GM12872 (cell line): ENCODE results near the gene PAFAH1B1.
A peak's percentile ranks its signal among the peaks of the same experiment; 100 is the strongest.

Source experiments
- CTCF ChIP-seq: IDR thresholded peaks from 3 replicates; pipeline ENCODE4 v1.5.1; 2011; ENCODE audit warnings: low read depth, mild to moderate bottlenecking, low read length, moderate library complexity; ENCODE audit not compliant: insufficient read depth

PAFAH1B1 gene

DNA sequence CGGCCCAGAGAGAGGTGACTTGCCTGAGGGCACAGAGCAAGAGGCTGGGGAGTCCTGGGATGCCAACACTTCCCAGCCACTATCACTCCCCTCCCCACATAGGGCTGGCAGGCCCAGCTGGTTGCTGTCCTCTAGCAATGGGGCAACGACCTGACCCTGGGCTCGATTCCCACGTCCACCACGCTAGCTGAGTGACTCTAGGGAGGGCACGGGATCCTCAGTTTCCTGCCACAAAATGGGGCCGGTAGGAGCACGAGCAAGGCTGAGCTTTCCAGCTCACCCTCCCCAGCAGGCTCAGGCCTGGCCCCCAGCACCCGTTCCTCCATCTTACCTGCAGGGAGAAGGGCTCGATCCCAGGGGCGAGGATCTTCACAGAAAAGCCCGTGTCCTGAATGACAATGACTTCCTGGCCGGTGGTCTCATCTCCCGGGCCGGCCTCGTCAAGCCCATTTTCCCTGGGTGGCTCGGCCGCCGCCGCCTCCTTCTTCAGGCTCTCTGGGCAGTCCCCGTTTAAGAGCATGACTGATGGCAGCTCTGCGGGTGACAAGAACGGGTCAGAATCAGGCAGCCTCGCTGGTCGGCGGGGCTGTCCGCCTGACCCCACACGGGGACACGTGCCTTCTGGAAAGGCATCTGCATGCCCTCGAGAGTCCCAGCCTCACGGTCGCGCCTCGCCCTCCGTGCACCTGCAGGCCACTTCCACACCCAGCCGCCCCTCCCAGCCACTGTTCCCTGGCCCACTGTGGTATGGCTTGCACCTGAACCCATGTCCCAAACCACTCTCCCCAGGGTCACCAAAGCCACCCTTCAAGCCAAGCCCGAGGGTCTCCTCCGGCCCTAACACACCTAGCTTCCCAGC, 110.8 kb downstream of the PAFAH1B1 start:
- TF ChIP-seq CTCF, result no peak

- TF ChIP-seq CTCF, result no peak
Observed at GRCh38 chr17:2704890-2705248, 111.4 kb downstream of the PAFAH1B1 start.

GRCh38 chr17:2705263-2705662, 111.8 kb downstream of the PAFAH1B1 start:
- TF ChIP-seq CTCF, result no peak

- no peak for TF ChIP-seq CTCF
Observed at GRCh38 chr17:2705888-2706795, 112.7 kb downstream of the PAFAH1B1 start.

- TF ChIP-seq CTCF, result no peak
Observed at GRCh38 chr17:2706911-2707510, 113.6 kb downstream of the PAFAH1B1 start.

DNA sequence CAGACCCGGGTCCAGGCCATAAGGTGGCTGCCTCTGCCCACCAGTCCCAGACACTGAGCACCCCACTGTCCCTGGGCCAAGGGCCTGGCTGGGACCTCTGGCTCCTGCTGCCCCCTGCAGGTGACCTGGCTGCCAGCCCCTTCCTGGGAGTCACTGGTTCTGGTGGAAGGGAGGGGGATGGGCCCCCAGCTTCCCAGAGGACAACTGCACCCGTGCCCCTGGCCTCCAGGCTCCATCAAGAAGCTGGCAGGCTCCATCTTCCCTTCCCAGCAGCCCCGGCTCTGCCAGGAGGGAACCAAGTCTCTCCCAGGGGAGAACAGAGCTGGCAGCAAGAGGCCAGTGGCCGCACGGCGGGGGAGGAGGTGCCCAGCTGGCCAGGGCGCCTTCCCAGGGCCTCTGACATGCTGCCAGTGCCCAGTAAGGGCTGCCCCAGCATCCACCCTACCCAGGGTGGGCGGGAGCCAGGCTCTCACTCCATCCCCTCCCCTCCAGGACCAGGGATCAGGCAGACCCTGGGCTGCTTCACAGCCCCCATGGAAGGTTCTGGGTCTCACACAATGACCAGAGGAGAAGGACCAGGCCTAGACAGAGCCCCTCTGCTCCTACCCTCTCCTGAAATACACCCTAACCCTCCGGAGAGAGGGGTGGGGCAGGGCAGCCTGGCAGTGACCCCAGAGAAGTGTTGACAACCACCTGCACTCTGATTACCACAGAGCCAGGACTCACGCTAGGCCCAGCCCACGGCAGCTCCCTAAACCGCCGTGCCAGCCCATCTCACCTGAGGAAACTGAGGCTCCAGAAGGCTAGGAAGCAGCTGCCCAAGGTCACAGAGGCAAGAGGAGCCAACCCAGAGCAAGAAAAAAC, 114.5 kb downstream of the PAFAH1B1 start:
- TF ChIP-seq CTCF, result peak; percentile 53
